PC-3 (cell line): ENCODE data around the gene LRRTM3. TPM values are rescaled to one million over a fixed set of nuclear protein-coding genes. Genes with fewer than 3 reads are reported as not detected.

Experiments used
- ATAC-seq: fragments of 200-7000 bp; cut with Tn5 transposase; 2 replicates; pipeline ENCODE4 v1.9.1; 2020; ENCODE audit warnings: mild to moderate bottlenecking, moderate library complexity
- BruUV-seq: library from RNA; stranded (reverse); fragments of 400-500 nt; replicated peaks from 2 replicates; lab custom pipeline; 2021; lab: Mats Ljungman, UMichigan
- CTCF ChIA-PET: fragments of 300-600 bp; sonication (Branson Sonifier 250); formaldehyde crosslinking; loops from one replicate; lab custom pipeline; 2022; ENCODE audit warnings: antibody characterized with exemption; lab: Charles Lee
- POLR2A ChIA-PET: fragments of 300-600 bp; sonication (Branson Sonifier 250); formaldehyde crosslinking; loops from one replicate; lab custom pipeline; 2022; ENCODE audit warnings: antibody characterized with exemption; ENCODE audit not compliant: unreplicated experiment; lab: Charles Lee
- DNase-seq: peaks from one replicate; pipeline ENCODE4 v3.0.0-alpha.2; 2015
- H2AFZ ChIP-seq: fragments of 300-600 bp; sonication (generic); 2 replicates; pipeline ENCODE4 v1.6.0; 2016; ENCODE audit warnings: antibody characterized with exemption, low read length
- H3F3A ChIP-seq: fragments of 300-600 bp; sonication (generic); one replicate; pipeline ENCODE4 v1.6.0; 2017; ENCODE audit warnings: antibody characterized with exemption, low read length, control low read depth, mild to moderate bottlenecking; ENCODE audit not compliant: unreplicated experiment
- H3K27ac ChIP-seq: fragments of 300-600 bp; sonication (generic); 2 replicates; pipeline ENCODE4 v1.5.1; 2016; ENCODE audit warnings: mild to moderate bottlenecking, low read length
- H3K27me3 ChIP-seq: fragments of 300-600 bp; sonication (generic); 2 replicates; pipeline ENCODE4 v1.6.1; 2016; ENCODE audit warnings: low read length, mixed read lengths
- H3K36me3 ChIP-seq: fragments of 300-600 bp; sonication (generic); 2 replicates; pipeline ENCODE4 v1.6.1; 2016; ENCODE audit warnings: low read depth, mixed run types, low read length, mixed read lengths
- H3K4me1 ChIP-seq: fragments of 300-600 bp; sonication (generic); 2 replicates; pipeline ENCODE4 v1.5.1; 2016; ENCODE audit warnings: low read length; ENCODE audit not compliant: insufficient read depth
- H3K4me2 ChIP-seq: fragments of 300-600 bp; sonication (generic); 2 replicates; pipeline ENCODE4 v1.6.0; 2016; ENCODE audit warnings: low read length
- H3K4me3 ChIP-seq: fragments of 300-600 bp; sonication (generic); 2 replicates; pipeline ENCODE4 v1.5.1; 2016; ENCODE audit warnings: mild to moderate bottlenecking, low read length, mixed read lengths
- H3K79me2 ChIP-seq: fragments of 300-600 bp; sonication (generic); 2 replicates; pipeline ENCODE4 v1.6.1; 2017; ENCODE audit warnings: low read length, mixed read lengths
- H3K9ac ChIP-seq: fragments of 300-600 bp; sonication (generic); 2 replicates; pipeline ENCODE4 v1.6.0; 2016; ENCODE audit warnings: mild to moderate bottlenecking, low read length
- H3K9me2 ChIP-seq: fragments of 300-600 bp; sonication (generic); replicated peaks from 2 replicates; pipeline ENCODE4 v1.6.1; 2016; ENCODE audit warnings: mixed run types, low read length, mixed read lengths
- H3K9me3 ChIP-seq: fragments of 300-600 bp; sonication (generic); 2 replicates; pipeline ENCODE4 v1.6.1; 2016; ENCODE audit warnings: low read length, mixed read lengths
- H4K20me1 ChIP-seq: fragments of 300-600 bp; sonication (generic); 2 replicates; pipeline ENCODE4 v1.6.1; 2016; ENCODE audit warnings: low read length, mixed read lengths
- CTCF ChIP-seq: fragments of 300-600 bp; sonication (generic); conservative IDR thresholded peaks from 2 replicates; pipeline ENCODE4 v1.5.1; 2017; ENCODE audit warnings: antibody characterized with exemption, low read depth, mild to moderate bottlenecking, low read length
- EZH2 ChIP-seq: fragments of 300-600 bp; sonication (generic); IDR thresholded peaks from one replicate; pipeline ENCODE4 v1.6.1; 2017; ENCODE audit warnings: antibody characterized with exemption, mild to moderate bottlenecking, low read length; ENCODE audit not compliant: unreplicated experiment
- EZH2phosphoT487 ChIP-seq: fragments of 300-600 bp; sonication (generic); IDR thresholded peaks from 2 replicates; pipeline ENCODE4 v1.6.1; 2018; ENCODE audit warnings: mild to moderate bottlenecking, antibody characterized with exemption, low read length, borderline replicate concordance
- intact Hi-C: fragments of 100-400 bp; cut with micrococcal nuclease; formaldehyde crosslinking; loops from 2 replicates; pipeline ENCODE4 v1.9.0; 2023
- total RNA-seq: library from RNA; depleted of rRNA; stranded (reverse); fragments of >200 nt; gene quantifications from 2 replicates; pipeline ENCODE4 v1.2.3, GENCODE V29; 2014

The LRRTM3 gene
- total RNA-seq, 1 experiment from 2014 or later: 0.15 TPM

- POLR2A ChIA-PET: interaction anchor here (0.6 kb wide), 1 partner anchor 70 kb away, joined by 6 read pairs; no protein-coding TSS in a partner anchor
- H3K9me3 ChIP-seq: no peaks in the 10 kb centered on the region
Measured at GRCh38 chr10:66880292-66880691, 45.5 kb upstream of the LRRTM3 start.

GRCh38 chr10:66880826-66881225 lies 45.0 kb upstream of the LRRTM3 start:
- DNase-seq: no peak
- BruUV-seq: no TSS peak

More at GRCh38 chr10:66880292-66880691, 45.5 kb upstream of the LRRTM3 start:
- Histone ChIP-seq H3K79me2 (no peaks in the 10 kb centered on the region), H3K4me3 (no peak overlapping the region), H3K4me2 (no peak overlapping the region), H3K27ac (no peak overlapping the region), H3F3A (no peaks in the 10 kb centered on the region), H3K9me2 (no peaks in the 10 kb centered on the region; the same call in 1 of the 2 replicates), H3K36me3 (no peaks in the 10 kb centered on the region), H3K9ac (no peak overlapping the region), H3K4me1 (no peaks in the 10 kb centered on the region), H4K20me1 (no peaks in the 10 kb centered on the region), H2AFZ (no peak overlapping the region), H3K27me3 (no peaks in the 10 kb centered on the region)
- BruUV-seq: no TSS peak
- intact Hi-C loops: no loop called here
- no peak for ATAC-seq
- CTCF ChIA-PET: no interaction called here
- DNase-seq: no peak
- TF ChIP-seq CTCF (no peak), EZH2 (no peak), EZH2phosphoT487 (no peak)

More at GRCh38 chr10:66880826-66881225, 45.0 kb upstream of the LRRTM3 start:
- H3K9me2 ChIP-seq: no peaks in the 10 kb centered on the region; the same call in 1 of the 2 replicates
- no peak overlapping the region for H3K4me2 ChIP-seq
- no peak for ATAC-seq
- intact Hi-C loops: no loop called here
- ChIA-PET CTCF (interaction anchor here (0.5 kb wide), 1 partner anchor 929 kb away, joined by 5 read pairs; no protein-coding TSS in a partner anchor), POLR2A (no interaction called here)
- TF ChIP-seq EZH2 (no peak), EZH2phosphoT487 (no peak), CTCF (no peak)
- no peak overlapping the region for H3K27ac ChIP-seq
- no peak overlapping the region for H3K9ac ChIP-seq
- no peaks in the 10 kb centered on the region for H3K79me2 ChIP-seq
- H2AFZ ChIP-seq: no peak overlapping the region
- H4K20me1 ChIP-seq: no peaks in the 10 kb centered on the region
- H3K27me3 ChIP-seq: no peaks in the 10 kb centered on the region
- H3K36me3 ChIP-seq: no peaks in the 10 kb centered on the region
- H3F3A ChIP-seq: no peaks in the 10 kb centered on the region
- no peak overlapping the region for H3K4me3 ChIP-seq
- H3K9me3 ChIP-seq: no peaks in the 10 kb centered on the region
- no peaks in the 10 kb centered on the region for H3K4me1 ChIP-seq
